K562 (cell line): ENCODE results near the gene MGA. TPM values are rescaled to one million over a fixed set of nuclear protein-coding genes. Genes with fewer than 3 reads are reported as not detected.

Experiments used
- BRCA1 ChIP-seq, 2 experiments: fragments of 450-650 bp in 1 of 2; sonication (generic) in 1 of 2; formaldehyde crosslinking in 1 of 2; IDR thresholded peaks; 2 replicates each; pipeline versions ENCODE4 v1.5.0 to v1.6.1; 2017 to 2020; ENCODE audit warnings: mild to moderate bottlenecking in 1 of 2, missing genetic modification reagents in 1 of 2
- CBX5 ChIP-seq: IDR thresholded peaks from 2 replicates; pipeline ENCODE4 v1.6.1; 2014; ENCODE audit warnings: low read depth, borderline replicate concordance
- CHD4 ChIP-seq: fragments of 200-600 bp; sonication (generic); IDR thresholded peaks from 3 replicates; pipeline ENCODE4 v1.6.1; 2012; ENCODE audit warnings: low read depth, mild to moderate bottlenecking, mixed read lengths, low read length, inconsistent platforms; ENCODE audit not compliant: insufficient read depth, insufficient replicate concordance, poor library complexity, severe bottlenecking
- CLOCK ChIP-seq: fragments of 250-450 bp; sonication (Bioruptor Pico); IDR thresholded peaks from 2 replicates; pipeline ENCODE4 v1.4.0; 2020; ENCODE audit warnings: mild to moderate bottlenecking, moderate library complexity, borderline replicate concordance
- CREB3 ChIP-seq: fragments of 450-650 bp; conservative IDR thresholded peaks from 2 replicates; pipeline ENCODE4 v1.6.1; 2016; ENCODE audit warnings: missing genetic modification characterization, low read depth, mild to moderate bottlenecking, missing compliant biosample characterization, moderate library complexity
- DNMT1 ChIP-seq: fragments of 450-650 bp; IDR thresholded peaks from 2 replicates; pipeline ENCODE4 v1.6.1; 2016; ENCODE audit warnings: antibody characterized with exemption, mild to moderate bottlenecking
- E2F4 ChIP-seq: sonication (generic); formaldehyde crosslinking; IDR thresholded peaks from 2 replicates; pipeline ENCODE4 v1.8.0; 2022; ENCODE audit warnings: mild to moderate bottlenecking, low read depth, missing genetic modification reagents
- ETS2 ChIP-seq: IDR thresholded peaks from 2 replicates; pipeline ENCODE4 v1.6.1; 2016; ENCODE audit warnings: borderline replicate concordance, missing genetic modification characterization, mild to moderate bottlenecking, moderate library complexity, missing compliant biosample characterization; ENCODE audit not compliant: poor library complexity, severe bottlenecking
- FOXP1 ChIP-seq: sonication (generic); formaldehyde crosslinking; IDR thresholded peaks from 2 replicates; pipeline ENCODE4 v1.8.0; 2022; ENCODE audit warnings: mild to moderate bottlenecking, missing genetic modification reagents
- HINFP ChIP-seq: fragments of 450-650 bp; conservative IDR thresholded peaks from 2 replicates; pipeline ENCODE4 v1.6.1; 2016; ENCODE audit warnings: missing genetic modification characterization, low read depth, mild to moderate bottlenecking, control low read depth, missing compliant biosample characterization
- HOXB6 ChIP-seq: fragments of 250-450 bp; sonication (Bioruptor Pico); IDR thresholded peaks from 2 replicates; pipeline ENCODE4 v1.5.1; 2022; ENCODE audit warnings: mild to moderate bottlenecking, borderline replicate concordance
- IRF2 ChIP-seq: sonication (generic); formaldehyde crosslinking; IDR thresholded peaks from 2 replicates; pipeline ENCODE4 v1.8.1; 2022; ENCODE audit warnings: mild to moderate bottlenecking, missing genetic modification reagents
- NCOA1 ChIP-seq: fragments of 450-650 bp; IDR thresholded peaks from 2 replicates; pipeline ENCODE4 v1.6.1; 2016; ENCODE audit warnings: low read depth
- NFATC3 ChIP-seq: fragments of 450-650 bp; IDR thresholded peaks from 2 replicates; pipeline ENCODE4 v1.6.1; 2017; ENCODE audit warnings: mild to moderate bottlenecking
- PTBP1 ChIP-seq: fragments of 200-400 bp; formaldehyde crosslinking; IDR thresholded peaks from 2 replicates; pipeline ENCODE4 v1.6.1; 2017; ENCODE audit warnings: low read depth, low read length
- RNF219 ChIP-seq: fragments of 250-450 bp; sonication (Bioruptor Pico); IDR thresholded peaks from 2 replicates; pipeline ENCODE4 v1.5.0; 2022; ENCODE audit warnings: mild to moderate bottlenecking
- ZNF124 ChIP-seq: sonication (generic); formaldehyde crosslinking; IDR thresholded peaks from 2 replicates; pipeline ENCODE4 v1.8.1; 2022; ENCODE audit warnings: missing genetic modification reagents
- ZNF239 ChIP-seq: fragments of 250-450 bp; sonication (Bioruptor Pico); IDR thresholded peaks from 2 replicates; pipeline ENCODE4 v1.4.0; 2020; ENCODE audit warnings: mild to moderate bottlenecking
- polyA plus RNA-seq, 8 experiments: library from polyadenylated mRNA; depleted of rRNA in 4 of 8; stranded (reverse) in 5 of 8; unstranded in 3 of 8; fragments of >200 nt; fragmentation: Nextera tagmentation in 2 of 8; fragmentation: Illumina TruSeq in 1 of 8; extraction: Ambion mirVana in 2 of 8; extraction: Trizol in 1 of 8; gene quantifications; 2 replicates each; pipeline versions ENCODE4 v1.2.1 to v1.2.3, GENCODE V29; 2011 to 2014; ENCODE audit warnings: inconsistent platforms in 1 of 8, missing spikeins in 1 of 8
- total RNA-seq, 7 experiments: library from RNA; depleted of rRNA in 6 of 7; stranded (reverse); fragments of >200 nt in 6 of 7; fragmentation: Illumina TruSeq in 2 of 7; extraction: Trizol in 2 of 7; gene quantifications; 2 replicates each; pipeline versions ENCODE4 v1.2.1 to v1.2.3, GENCODE V29; 2011 to 2021; ENCODE audit warnings: low replicate concordance in 1 of 7

MGA gene
- total and polyA plus RNA-seq, 9 of the 15 experiments (the other 6 are each of a cell fraction or from before 2014, with no cell fraction given): 4.7 to 56.1 (median 21.1) TPM

- no peak for TF ChIP-seq HINFP
- TF ChIP-seq CLOCK: no peak
- TF ChIP-seq CREB3: no peak
- TF ChIP-seq FOXP1 (CRISPR knock-in tag): peak; percentile 66
- no peak for TF ChIP-seq PTBP1
- TF ChIP-seq IRF2 (CRISPR knock-in tag): no peak
- TF ChIP-seq E2F4 (CRISPR knock-in tag): no peak
- no peak for TF ChIP-seq NCOA1
- no peak for TF ChIP-seq NFATC3
- TF ChIP-seq ETS2 (tag): no peak
- no peak for TF ChIP-seq BRCA1 (IDR thresholded peaks at IDR 0.05)
- TF ChIP-seq BRCA1 (CRISPR knock-in tag; IDR thresholded peaks at IDR 0.05): no peak
- no peak for TF ChIP-seq HOXB6
- TF ChIP-seq CHD4: no peak
- no peak for TF ChIP-seq ZNF239 (CRISPR knock-in tag)
- TF ChIP-seq CBX5: no peak
- TF ChIP-seq ZNF124 (CRISPR knock-in tag): no peak
- no peak for TF ChIP-seq DNMT1
- no peak for TF ChIP-seq RNF219 (CRISPR knock-in tag)
Measured at GRCh38 chr15:41661518-41662225, 1.5 kb downstream of the MGA start (continued).
